HG02610 (cell line): ENCODE data around the gene PHLDA1.

ENCODE experiments used
- ATAC-seq: cut with Tn5 transposase; IDR thresholded peaks from one replicate; pipeline ENCODE4 v1.9.1; 2021; ENCODE audit warnings: mild to moderate bottlenecking, moderate library complexity; ENCODE audit not compliant: unreplicated experiment

PHLDA1 gene

DNA sequence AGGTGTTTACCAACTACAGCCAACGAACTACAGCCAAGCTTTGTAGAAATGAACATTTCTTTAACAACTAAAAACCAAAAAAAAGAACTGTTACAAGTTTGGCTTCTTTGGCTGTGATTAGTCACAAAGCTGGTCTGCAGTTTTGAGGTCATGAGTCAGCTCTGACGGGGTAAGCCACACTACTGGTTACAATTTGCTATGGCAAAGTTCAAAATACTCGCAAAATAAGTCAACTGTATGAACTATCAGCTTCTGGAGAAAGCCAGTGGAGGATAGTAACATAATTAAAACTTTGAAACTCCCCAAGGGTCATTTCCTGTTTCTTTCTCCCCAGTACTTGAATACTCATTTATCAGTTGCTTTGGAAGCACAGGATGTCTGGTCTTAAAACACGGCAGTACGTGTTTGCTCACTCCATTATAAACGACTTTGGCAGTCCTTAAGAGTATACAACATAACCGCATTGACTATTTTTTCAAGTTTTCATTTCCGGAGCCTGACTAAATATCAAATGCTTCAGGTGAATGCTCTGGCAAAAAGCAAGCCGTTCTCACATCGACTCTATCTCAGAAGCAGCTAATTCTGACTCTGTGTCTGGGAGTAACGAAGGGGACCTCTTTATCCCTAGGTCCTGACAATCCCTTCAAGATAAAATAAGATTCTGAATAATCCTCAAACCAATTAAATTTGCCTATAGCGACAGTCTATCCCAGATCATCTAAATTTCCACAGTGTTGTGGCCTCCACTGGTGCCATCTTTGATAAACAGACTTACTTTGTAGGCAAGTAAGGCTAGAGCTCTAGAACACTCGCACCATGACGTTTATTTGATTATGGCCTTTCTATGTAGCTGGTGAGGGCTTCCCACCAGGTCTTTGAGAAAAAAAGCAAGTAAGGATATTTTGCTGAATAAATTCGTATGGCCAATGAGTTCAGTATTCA, 10.6 kb downstream of the PHLDA1 start:
- peak; percentile 75 for ATAC-seq

DNA sequence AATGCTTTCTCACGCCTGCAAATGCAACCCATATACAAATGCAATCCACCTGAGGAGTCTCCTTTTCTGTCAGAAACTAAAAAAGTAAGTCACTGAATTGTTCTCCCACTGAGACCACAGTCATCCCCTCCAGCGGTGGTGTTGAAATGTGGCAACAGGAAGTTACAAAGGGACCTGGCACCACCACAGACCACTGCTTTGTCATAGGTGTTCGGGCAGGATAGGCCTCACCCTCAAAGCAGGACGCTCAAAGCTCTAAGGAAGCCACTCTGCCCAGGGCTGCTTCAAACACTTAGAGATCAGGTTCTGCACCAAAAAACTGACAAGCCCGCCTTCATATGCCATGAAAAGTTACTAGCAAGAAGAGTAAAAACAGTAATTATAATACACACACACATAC, 11.3 kb downstream of the PHLDA1 start:
- peak; percentile 77 for ATAC-seq

DNA sequence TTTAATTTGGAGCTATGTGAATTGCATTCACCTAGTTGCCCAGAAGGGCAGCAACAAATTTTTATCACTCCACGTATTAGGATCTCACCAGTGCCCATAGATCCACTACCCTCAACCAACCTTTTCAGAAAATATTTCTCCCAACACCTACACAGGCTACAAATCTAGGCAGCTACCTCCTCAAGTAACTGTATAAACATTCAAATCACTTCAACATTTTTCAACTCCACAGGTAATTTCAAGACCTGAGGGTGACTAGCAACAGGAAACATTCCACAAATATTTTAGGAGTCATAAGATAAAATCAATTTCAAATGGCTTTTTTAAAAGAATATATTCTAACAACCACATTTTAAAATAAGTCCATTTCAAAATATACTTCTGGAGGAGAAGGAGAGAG, 12.9 kb downstream of the PHLDA1 start:
- ATAC-seq: no peak

DNA sequence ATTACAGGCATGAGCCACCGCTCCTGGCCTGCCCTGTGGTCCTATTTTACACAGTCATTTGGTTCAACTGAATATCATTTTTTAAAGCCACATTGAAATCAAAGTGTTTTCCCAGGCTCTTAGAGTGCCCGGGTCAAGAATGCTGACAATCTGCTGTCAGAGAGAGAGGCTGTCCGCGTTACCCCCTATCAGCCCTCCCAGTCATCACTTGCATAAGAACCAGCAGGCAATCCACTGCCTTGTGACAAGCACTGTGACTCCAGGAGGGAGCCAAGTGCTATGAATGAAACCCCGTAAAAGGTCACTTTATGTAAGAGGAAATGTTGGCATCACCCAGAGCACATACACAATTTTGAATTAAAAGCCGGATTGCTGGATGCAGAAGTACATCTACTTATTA, 13.5 kb downstream of the PHLDA1 start:
- no peak for ATAC-seq

DNA sequence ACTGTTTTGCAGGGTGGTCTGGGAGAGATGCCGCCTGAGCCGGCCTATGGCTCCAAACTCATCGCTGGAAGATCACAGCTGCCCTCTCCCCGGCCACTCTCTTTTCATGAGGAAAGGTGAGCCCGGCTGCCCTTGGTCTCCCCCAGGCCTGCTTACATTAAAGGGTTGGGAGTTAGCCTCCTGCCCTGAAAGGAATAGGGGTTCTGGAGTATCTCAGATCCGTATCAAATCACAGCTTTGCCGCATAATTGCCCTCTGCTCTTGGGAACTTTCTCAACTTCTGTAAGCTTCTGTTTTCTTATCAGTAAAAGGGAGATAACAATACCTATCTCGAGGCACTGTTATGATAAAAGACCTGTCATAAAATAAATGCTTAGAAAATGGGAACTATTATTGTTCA, 17.6 kb downstream of the PHLDA1 start:
- ATAC-seq: no peak

DNA sequence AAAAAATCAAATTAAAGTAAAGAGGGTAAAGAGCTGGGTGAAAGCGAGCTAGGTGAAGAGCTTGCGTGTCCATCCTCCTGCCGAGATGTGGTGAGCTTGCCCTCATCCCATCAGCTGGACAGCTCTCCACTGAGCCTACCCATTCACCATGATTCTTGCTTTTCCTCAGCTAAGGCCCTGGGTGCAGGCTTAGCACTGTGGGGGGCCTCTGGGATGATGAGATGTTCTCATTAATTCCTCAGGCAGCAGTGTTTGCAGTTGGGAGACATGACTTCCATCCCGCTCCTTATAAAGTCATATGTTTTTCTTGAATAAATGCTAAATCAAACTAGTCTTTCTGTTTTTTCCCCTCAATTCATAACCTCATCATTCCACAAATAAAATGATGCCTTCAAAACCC, 18.0 kb downstream of the PHLDA1 start:
- ATAC-seq: no peak

DNA sequence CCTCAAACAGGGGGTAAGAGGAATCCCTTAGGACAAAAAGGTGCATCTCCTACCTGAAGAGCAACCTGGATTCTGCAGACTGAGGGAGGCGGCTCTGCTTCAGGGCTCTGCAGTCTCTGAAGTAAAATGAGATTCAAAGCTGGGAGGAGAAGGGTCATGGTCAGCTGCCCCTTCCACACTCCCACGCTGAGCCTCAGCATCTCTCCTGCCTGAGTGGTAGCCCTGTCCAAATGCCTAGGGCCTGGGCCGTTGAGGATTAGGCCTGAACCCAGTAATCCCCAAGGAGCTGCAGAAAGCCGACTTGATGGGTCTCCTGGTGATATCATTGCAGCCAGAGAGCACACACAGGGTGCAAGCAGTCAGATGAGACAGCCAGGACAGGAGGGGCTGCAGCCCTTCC, 18.9 kb downstream of the PHLDA1 start:
- no peak for ATAC-seq

DNA sequence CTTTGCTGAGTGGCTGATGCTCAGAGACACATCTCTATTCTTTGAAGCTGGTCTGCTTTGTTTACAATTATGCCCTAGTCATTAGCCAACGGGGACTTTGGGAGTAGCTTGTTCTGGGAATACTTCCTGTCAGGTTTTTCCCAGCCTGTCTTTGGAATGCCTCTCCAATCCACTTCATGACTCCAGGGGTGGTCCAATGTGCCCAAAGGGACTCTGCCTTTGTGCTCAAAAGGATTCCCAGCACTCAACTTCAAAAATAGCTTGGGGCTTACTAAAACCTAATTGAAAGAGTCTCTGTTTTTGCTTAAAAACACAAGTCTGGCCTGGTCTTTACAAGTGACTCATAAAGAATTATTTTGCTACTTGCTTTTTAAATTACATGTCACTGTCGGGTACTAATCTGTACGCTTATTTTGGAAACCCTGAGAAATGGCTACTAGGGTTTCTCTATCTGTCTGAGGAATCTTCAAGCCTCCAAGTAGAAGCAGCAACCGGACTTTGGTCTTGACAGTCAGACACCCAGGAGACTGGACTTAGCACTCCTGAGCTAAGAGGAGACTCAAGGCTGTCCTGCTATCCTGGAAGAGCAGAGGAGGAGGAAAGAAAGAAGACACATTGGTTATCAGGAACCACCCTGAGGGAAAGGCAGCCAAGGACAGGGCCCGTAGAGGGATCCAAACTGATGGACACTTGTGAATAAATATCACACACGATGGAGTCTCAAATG, 20.7 kb downstream of the PHLDA1 start:
- ATAC-seq: no peak

DNA sequence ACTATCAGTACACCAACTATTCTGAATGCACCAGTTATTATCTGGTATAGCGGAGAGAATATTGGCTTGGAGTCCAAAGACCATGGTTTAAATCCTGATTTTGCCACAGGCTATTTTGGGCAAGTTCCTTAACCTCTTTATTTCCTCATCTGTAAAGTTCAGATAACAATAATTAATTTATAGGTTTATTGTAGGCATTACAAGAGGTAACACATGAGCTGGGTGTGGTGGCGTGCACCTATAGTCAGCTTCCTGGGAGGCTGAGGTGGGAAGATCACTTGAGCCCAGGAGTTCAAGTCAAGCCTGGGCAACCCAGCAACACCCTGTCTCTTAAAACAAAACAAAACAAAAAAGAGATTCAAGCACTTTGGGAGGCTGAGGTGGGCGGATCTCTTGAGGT, 23.1 kb downstream of the PHLDA1 start:
- ATAC-seq: no peak

DNA sequence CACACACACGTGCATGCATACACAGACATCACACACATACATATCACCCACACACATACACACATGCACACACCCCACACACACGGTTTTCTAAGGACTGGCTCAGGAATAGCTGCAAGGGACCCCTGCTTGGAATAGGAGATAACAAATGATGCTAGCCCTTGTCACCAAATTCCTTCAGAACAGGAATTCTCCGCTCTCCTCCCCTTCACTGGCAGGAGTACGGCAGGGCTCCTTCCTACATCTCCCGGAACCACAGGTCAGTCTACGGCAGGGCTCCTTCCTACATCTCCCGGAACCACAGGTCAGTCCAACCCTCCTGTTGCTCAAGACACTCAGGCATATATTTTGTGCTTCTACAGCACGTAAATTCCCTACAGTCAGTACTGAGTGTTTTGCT, 23.9 kb downstream of the PHLDA1 start:
- no peak for ATAC-seq

DNA sequence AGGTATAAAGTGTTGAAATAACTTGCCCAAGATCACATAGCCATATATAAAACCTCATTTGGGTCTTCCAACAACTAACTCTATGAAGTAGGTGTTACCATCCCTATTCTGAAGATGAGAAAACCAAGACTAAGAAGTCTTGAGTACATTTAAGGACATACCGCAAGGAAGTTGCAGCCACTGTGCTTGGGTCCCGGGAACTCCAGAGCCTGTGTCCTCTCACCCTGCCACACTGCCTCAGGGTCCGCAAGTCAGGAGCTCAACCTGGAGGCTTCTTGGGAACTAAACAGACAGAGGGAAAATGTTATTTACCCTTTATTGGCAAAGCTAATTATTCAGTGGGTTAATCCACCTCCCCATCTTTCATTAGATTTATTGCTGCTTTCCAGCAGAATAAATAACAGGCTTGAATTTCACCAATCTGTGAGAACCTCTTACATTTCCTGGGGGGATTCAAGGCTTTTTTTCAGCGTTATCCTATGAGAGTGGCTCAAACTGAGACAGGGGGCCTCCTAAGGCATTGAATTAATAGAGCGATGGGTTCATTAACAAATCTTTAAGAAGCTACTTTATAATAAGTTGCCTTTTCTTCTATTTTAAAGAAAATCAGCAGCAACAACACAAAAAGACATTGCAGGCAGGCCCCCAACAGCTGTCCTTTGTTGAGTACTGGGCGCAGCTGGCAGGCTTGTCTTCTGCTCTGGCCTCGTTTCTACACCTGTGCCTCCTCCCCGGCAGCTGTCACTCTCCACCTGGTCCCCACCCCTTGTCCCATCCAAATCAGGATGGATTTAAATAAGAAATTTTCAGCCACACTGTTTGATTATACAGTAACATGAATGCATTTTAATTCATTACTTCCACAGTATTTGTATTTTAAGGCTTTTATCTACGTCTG, 25.3 kb downstream of the PHLDA1 start:
- ATAC-seq: no peak

DNA sequence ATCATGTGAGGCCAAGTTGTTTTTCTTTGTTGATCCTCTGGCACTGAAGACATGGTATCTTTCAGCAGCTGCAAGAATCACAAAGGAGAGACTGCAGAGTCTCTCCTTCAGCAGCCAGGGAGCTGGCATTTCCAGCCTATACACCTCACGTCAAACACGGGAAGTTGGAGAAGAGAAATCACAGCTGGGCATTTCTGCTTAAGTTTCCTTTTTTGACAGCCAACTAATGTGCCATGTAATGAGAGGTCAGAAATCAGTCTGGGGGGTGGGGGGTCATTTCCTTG, 28.3 kb downstream of the PHLDA1 start:
- ATAC-seq: no peak

DNA sequence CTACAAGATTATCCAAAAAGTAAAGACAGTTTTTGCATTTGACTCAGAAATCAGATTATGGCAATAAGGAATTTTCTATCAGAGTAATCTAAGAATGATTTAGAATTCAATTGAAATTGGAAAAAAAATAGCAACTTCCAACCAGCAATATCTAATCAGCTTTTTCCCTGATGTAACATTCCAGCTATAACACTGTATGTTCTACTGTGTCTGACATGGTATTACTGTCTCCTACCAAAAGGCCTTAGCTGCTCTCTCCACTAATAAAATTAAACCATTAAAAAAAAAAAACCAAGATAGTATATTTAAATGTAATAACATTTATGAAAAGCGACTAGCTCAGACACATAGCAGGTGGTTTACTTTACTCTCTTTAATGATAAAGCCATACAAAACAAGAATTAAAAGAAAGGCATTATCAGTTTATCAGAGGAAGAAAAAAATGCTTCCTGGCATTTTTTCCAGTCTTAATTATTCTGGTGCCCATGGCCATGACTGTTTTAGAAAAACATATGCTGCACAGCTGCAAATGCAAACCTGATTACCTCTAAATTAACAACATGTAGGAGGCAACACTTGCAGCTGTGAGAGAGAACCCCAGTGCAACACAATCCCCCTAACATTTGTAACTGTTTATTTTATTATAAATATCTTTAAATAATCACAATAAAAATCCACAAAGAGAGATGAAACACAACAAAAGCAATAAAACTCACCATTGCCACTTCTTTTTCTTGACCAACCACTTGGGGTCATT, 28.8 kb downstream of the PHLDA1 start:
- no peak for ATAC-seq

DNA sequence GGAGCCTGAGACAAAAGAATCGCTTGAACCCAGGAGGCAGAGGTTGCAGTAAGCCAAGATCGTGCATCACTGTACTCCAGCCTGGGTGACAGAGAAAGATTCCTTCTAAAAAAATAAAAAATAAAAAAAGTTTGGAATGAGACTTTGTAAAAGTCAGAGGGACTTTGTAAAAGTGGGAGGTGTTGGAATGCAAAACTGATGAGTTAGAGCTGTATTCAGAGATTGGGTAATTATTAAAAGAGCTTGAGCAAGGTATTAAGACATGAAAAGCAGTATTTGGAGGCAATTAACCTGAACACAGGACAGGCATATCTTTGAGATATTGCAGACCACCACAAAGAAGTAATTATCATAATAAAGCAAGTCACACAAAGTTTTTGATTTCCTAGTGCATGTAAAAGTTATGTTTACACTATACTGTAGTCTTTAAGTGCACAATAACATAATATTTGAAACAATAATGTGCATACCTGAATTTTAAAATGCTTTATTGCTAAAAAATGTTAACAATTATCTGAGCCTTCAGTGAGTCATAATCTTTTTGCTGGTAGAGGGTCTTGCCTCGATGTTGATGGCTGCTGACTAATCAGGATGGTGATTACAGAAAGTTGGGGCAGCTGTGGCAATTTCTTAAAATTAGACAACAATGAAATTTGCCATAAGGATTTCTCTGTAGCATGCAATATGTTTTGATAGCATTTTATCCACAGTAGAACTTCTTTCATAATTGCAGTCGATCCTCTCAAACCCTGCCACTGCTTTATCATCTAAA, 33.1 kb downstream of the PHLDA1 start:
- ATAC-seq: no peak

DNA sequence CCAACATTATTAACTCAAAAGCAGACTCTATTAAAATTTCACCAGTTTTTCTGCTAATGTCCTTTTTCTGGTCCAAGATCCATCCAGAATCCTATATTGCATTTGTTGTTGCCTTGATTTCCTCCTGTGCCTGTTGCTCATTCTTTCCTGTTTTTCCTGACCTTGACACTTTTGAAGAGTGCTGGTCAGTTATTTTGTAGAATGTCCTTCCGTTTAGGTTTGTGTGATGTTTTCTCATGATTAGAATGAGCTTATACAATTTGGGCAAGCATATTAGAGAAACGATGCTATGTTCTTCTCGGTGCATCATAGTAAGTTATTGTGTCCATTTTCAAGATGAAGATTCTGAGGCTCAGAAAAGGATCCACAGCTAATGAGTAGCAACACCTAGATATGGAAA, 33.9 kb downstream of the PHLDA1 start:
- ATAC-seq: no peak

DNA sequence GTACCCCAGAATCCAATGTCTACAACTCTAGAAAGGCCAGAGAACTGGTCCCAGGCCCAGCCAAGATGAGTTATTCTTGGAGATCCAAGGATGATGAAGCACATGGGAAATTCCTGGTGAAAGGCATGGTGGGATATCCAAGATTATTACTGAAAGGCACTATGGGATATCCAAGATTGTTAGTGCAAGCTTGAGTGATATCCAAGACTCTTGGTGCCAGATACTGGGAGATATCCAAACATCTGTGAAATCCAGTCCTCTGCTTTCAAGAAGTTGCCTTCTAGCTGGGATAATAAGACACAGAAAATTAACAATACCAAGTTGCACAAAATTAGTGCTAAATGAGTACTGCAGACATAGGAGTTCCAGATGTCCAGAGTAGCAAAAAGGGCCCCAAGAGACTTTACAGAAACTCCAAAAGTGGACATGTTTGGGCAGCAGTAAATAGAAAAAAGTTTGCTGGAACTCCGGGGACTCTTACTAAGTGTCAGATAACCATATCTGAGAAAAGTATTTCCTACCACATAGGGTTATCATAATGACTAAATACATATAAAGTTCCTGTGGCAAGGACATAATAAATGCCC, 34.6 kb downstream of the PHLDA1 start:
- no peak for ATAC-seq

DNA sequence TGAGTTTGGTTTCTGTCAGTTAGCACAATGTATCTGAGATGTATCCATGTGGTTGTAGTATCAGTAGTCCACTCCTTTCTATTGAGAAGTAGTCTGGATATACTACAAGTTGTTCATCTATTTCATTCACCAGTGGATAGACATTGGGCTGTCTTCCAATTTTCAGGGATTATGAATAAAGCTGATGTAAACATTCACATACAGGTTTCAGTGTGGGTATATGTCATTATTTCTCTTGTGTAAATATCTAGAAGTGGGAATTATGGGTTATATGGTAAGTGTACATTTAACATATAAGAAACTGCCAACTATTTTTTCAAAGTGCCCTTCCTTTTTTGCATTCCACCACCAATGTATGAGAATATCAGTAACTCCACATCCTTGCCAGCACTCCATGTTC, 35.9 kb downstream of the PHLDA1 start:
- ATAC-seq: no peak

DNA sequence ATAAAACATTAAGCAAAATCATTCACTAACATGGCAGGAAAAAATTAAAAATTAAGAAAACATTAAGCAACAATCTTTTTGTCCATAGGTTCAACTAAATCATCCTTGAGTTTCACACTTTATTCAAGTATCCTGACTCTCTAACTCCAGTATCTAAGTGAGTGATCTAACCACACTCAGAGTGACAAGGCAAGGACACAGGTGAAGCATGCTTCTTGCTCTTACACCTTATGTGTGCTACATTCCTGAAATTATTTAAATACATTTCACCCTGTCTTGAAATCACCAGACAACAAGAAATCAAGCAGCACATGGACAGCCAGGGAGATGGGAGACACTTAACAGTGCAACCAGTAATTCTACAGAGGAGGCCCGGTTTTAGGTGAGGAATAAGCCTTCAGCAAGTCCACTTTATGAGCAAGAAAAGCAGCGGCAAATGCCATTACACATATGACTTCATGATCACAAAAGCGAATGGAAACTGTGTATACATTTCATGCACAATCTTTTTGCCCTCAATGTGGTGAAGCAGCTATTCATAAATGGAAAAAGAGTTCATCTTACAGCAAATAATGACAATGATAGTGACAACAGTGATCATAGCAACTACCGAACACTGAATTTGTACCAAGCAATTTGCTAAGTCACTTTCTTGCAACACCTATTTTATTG, 37.4 kb downstream of the PHLDA1 start:
- no peak for ATAC-seq

DNA sequence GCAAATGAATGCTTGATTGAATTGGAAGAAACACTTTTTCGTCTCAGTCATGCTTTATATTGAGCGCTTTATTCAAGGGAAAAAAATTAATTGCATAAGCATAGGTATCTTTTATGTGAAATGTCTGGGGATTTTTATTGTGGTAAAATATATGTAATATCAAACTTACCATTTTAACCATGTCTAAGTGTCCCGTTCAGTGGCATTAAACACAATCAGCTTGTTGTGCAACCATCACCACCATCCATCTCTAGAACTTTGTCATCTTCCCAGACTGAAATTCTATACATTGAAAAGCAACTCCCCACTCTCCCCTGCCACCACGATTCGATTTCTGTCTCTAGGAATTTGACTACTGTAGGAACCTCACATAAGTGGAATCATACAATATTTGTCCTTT, 39.8 kb downstream of the PHLDA1 start:
- no peak for ATAC-seq
